HG03280 (cell line): Measurements from ENCODE around the gene AGAP1.

Experiments used
- ATAC-seq: cut with Tn5 transposase; IDR thresholded peaks from one replicate; pipeline ENCODE4 v1.9.1; 2021; ENCODE audit warnings: mild to moderate bottlenecking, moderate library complexity; ENCODE audit not compliant: unreplicated experiment

The AGAP1 gene

GRCh38 chr2:235949567-235950472 lies 456.0 kb downstream of the AGAP1 start:
- ATAC-seq = no peak

- no peak for ATAC-seq
Observed at GRCh38 chr2:235950473-235950809, 456.6 kb downstream of the AGAP1 start.

GRCh38 chr2:235951493-235951892 lies 457.6 kb downstream of the AGAP1 start:
- no peak for ATAC-seq

- ATAC-seq = no peak
Observed at GRCh38 chr2:235951982-235952381, 458.1 kb downstream of the AGAP1 start.

GRCh38 chr2:235952714-235953113 lies 458.9 kb downstream of the AGAP1 start:
- no peak for ATAC-seq

- ATAC-seq = no peak
Observed at GRCh38 chr2:235954281-235954680, 460.4 kb downstream of the AGAP1 start.

- no peak for ATAC-seq
Observed at GRCh38 chr2:235954888-235955480, 461.1 kb downstream of the AGAP1 start.

GRCh38 chr2:235955664-235956063 lies 461.8 kb downstream of the AGAP1 start:
- no peak for ATAC-seq

- no peak for ATAC-seq
Observed at GRCh38 chr2:235956281-235956970, 462.6 kb downstream of the AGAP1 start.

GRCh38 chr2:235957251-235957650 lies 463.4 kb downstream of the AGAP1 start:
- ATAC-seq = no peak

GRCh38 chr2:235958221-235958930 lies 464.5 kb downstream of the AGAP1 start:
- ATAC-seq = no peak

GRCh38 chr2:235958931-235959410 lies 465.1 kb downstream of the AGAP1 start:
- ATAC-seq = no peak

GRCh38 chr2:235960011-235960715 lies 466.3 kb downstream of the AGAP1 start:
- no peak for ATAC-seq

- no peak for ATAC-seq
Observed at GRCh38 chr2:235960716-235961640, 467.1 kb downstream of the AGAP1 start.

- ATAC-seq = no peak
Observed at GRCh38 chr2:235961711-235962110, 467.9 kb downstream of the AGAP1 start.

GRCh38 chr2:235963853-235964577 lies 470.2 kb downstream of the AGAP1 start:
- no peak for ATAC-seq

GRCh38 chr2:235964787-235965390 lies 471.0 kb downstream of the AGAP1 start:
- no peak for ATAC-seq

- ATAC-seq = no peak
Observed at GRCh38 chr2:235966396-235966795, 472.6 kb downstream of the AGAP1 start.
